Parathyroid adenoma (tissue), 2 donors: ENCODE results near the gene GJD2.
A peak's percentile ranks its signal among the peaks of the same experiment; 100 is the strongest.

ENCODE experiments used
- H2AFZ ChIP-seq: fragments of 300-600 bp; sonication (generic); one replicate; pipeline ENCODE4 v1.7.0; 2017; ENCODE audit warnings: antibody characterized with exemption, mild to moderate bottlenecking
- H3K27ac ChIP-seq: fragments of 300-600 bp; sonication (generic); one replicate; pipeline ENCODE4 v1.7.0; 2017
- H3K27me3 ChIP-seq: fragments of 300-600 bp; sonication (generic); one replicate; pipeline ENCODE4 v1.7.0; 2017; ENCODE audit warnings: low read length; ENCODE audit not compliant: control insufficient read depth, insufficient read depth
- H3K36me3 ChIP-seq: fragments of 300-600 bp; sonication (generic); one replicate; pipeline ENCODE4 v1.7.0; 2017; ENCODE audit warnings: low read length; ENCODE audit not compliant: control insufficient read depth, insufficient read depth
- H3K4me1 ChIP-seq: fragments of 300-600 bp; sonication (generic); one replicate; pipeline ENCODE4 v1.7.0; 2017; ENCODE audit warnings: control low read depth
- H3K4me2 ChIP-seq: fragments of 300-600 bp; sonication (generic); one replicate; pipeline ENCODE4 v1.7.0; 2017; ENCODE audit warnings: low read length
- H3K4me3 ChIP-seq: fragments of 300-600 bp; sonication (generic); one replicate; pipeline ENCODE4 v1.7.0; 2017; ENCODE audit warnings: low read depth, low read length
- H3K79me2 ChIP-seq: fragments of 300-600 bp; sonication (generic); one replicate; pipeline ENCODE4 v1.7.0; 2017; ENCODE audit warnings: control low read depth
- H3K9ac ChIP-seq: fragments of 300-600 bp; sonication (generic); one replicate; pipeline ENCODE4 v1.7.0; 2017; ENCODE audit warnings: mild to moderate bottlenecking
- H3K9me3 ChIP-seq: fragments of 300-600 bp; sonication (generic); one replicate; pipeline ENCODE4 v1.7.0; 2017; ENCODE audit warnings: low read length; ENCODE audit not compliant: control insufficient read depth
- CTCF ChIP-seq: fragments of 300-600 bp; sonication (generic); IDR thresholded peaks from one replicate; pipeline ENCODE4 v1.7.0; 2017; ENCODE audit warnings: antibody characterized with exemption, mild to moderate bottlenecking
- donor health status: primary hyperparathyroidism.

GJD2 gene

GRCh38 chr15:34739346-34739745 is 15.5 kb downstream of the GJD2 start:
- Histone ChIP-seq H3K79me2 (no peaks in the 10 kb centered on the region), H2AFZ (no peak overlapping the region), H3K4me1 (no peaks in the 10 kb centered on the region), H3K27ac (no peak overlapping the region), H3K9me3 (no peaks in the 10 kb centered on the region), H3K36me3 (no peaks in the 10 kb centered on the region), H3K4me2 (no peak overlapping the region), H3K4me3 (no peak overlapping the region), H3K9ac (no peak overlapping the region), H3K27me3 (no peaks in the 10 kb centered on the region)
- TF ChIP-seq CTCF, result no peak

- H3K27ac ChIP-seq, result no peak overlapping the region
These were observed 16.8 kb downstream of the GJD2 start for GRCh38 chr15:34738002-34738401.

GRCh38 chr15:34737477-34737876 is 17.3 kb downstream of the GJD2 start:
- no peak overlapping the region for H3K4me2 ChIP-seq
- H3K27ac ChIP-seq, result no peak overlapping the region
- TF ChIP-seq CTCF, result no peak

More at GRCh38 chr15:34738002-34738401, 16.8 kb downstream of the GJD2 start:
- Histone ChIP-seq H3K36me3 (no peaks in the 10 kb centered on the region), H3K9ac (no peak overlapping the region), H2AFZ (no peak overlapping the region), H3K9me3 (no peaks in the 10 kb centered on the region), H3K4me3 (no peak overlapping the region), H3K4me2 (no peak overlapping the region), H3K79me2 (no peaks in the 10 kb centered on the region), H3K27me3 (no peaks in the 10 kb centered on the region), H3K4me1 (no peaks in the 10 kb centered on the region)
- no peak for TF ChIP-seq CTCF

GRCh38 chr15:34734303-34734702 is 20.5 kb downstream of the GJD2 start:
- no peaks in the 10 kb centered on the region for H3K9me3 ChIP-seq
- no peak overlapping the region for H3K9ac ChIP-seq
- no peak overlapping the region for H3K4me3 ChIP-seq
- TF ChIP-seq CTCF, result no peak
- H3K27ac ChIP-seq, result no peak overlapping the region
- no peak overlapping the region for H3K4me2 ChIP-seq
- H3K4me1 ChIP-seq, result no peaks in the 10 kb centered on the region
- no peaks in the 10 kb centered on the region for H3K27me3 ChIP-seq
- H3K36me3 ChIP-seq, result no peaks in the 10 kb centered on the region
- H2AFZ ChIP-seq, result no peak overlapping the region
- no peaks in the 10 kb centered on the region for H3K79me2 ChIP-seq

More at GRCh38 chr15:34737477-34737876, 17.3 kb downstream of the GJD2 start:
- no peaks in the 10 kb centered on the region for H3K27me3 ChIP-seq
- no peaks in the 10 kb centered on the region for H3K9me3 ChIP-seq
- H3K36me3 ChIP-seq, result no peaks in the 10 kb centered on the region
- H3K79me2 ChIP-seq, result no peaks in the 10 kb centered on the region
- no peaks in the 10 kb centered on the region for H3K4me1 ChIP-seq
- H3K4me3 ChIP-seq, result no peak overlapping the region
- peak overlapping the region; percentile 29 for H2AFZ ChIP-seq
- H3K9ac ChIP-seq, result no peak overlapping the region

GRCh38 chr15:34733621-34734020 is 21.2 kb downstream of the GJD2 start:
- no peak overlapping the region for H3K9ac ChIP-seq
- no peak overlapping the region for H3K4me2 ChIP-seq
- H3K79me2 ChIP-seq, result no peaks in the 10 kb centered on the region
- H3K27me3 ChIP-seq, result no peaks in the 10 kb centered on the region
- no peak overlapping the region for H3K4me3 ChIP-seq
- no peaks in the 10 kb centered on the region for H3K4me1 ChIP-seq
- no peaks in the 10 kb centered on the region for H3K9me3 ChIP-seq
- no peak for TF ChIP-seq CTCF
- H2AFZ ChIP-seq, result no peak overlapping the region
- H3K36me3 ChIP-seq, result no peaks in the 10 kb centered on the region
- no peak overlapping the region for H3K27ac ChIP-seq
